Smooth muscle cell (in vitro differentiated cells): ENCODE data around the gene TTC12. TPM values are rescaled to one million over a fixed set of nuclear protein-coding genes. Genes with fewer than 3 reads are reported as not detected.

Source experiments
- DNase-seq: peaks from one replicate; lab custom pipeline; 2025; ENCODE audit not compliant: unreplicated experiment; lab: John Stamatoyannopoulos, UW
- H2AFZ ChIP-seq: fragments of 200-600 bp; sonication (generic); 2 replicates; pipeline ENCODE4 v1.6.0; 2016; ENCODE audit warnings: antibody characterized with exemption, low read depth, mild to moderate bottlenecking
- H3F3A ChIP-seq: fragments of 200-600 bp; sonication (generic); 2 replicates; pipeline ENCODE4 v1.6.0; 2017; ENCODE audit warnings: antibody characterized with exemption, low read depth
- H3K27ac ChIP-seq: fragments of 200-600 bp; sonication (generic); 2 replicates; pipeline ENCODE4 v1.5.1; 2016; ENCODE audit warnings: low read depth, mild to moderate bottlenecking
- H3K27me3 ChIP-seq: fragments of 200-600 bp; sonication (generic); 2 replicates; pipeline ENCODE4 v1.6.1; 2016; ENCODE audit warnings: low read depth, mild to moderate bottlenecking
- H3K36me3 ChIP-seq: fragments of 200-600 bp; sonication (generic); 2 replicates; pipeline ENCODE4 v1.5.1; 2016; ENCODE audit warnings: low read depth
- H3K4me1 ChIP-seq: fragments of 200-600 bp; sonication (generic); 2 replicates; pipeline ENCODE4 v1.5.1; 2016; ENCODE audit warnings: low read depth
- H3K4me2 ChIP-seq: fragments of 200-600 bp; sonication (generic); 2 replicates; pipeline ENCODE4 v1.6.0; 2016; ENCODE audit warnings: mild to moderate bottlenecking
- H3K4me3 ChIP-seq: fragments of 200-600 bp; sonication (generic); 2 replicates; pipeline ENCODE4 v1.5.1; 2016; ENCODE audit warnings: mild to moderate bottlenecking
- H3K79me2 ChIP-seq: fragments of 200-600 bp; sonication (generic); 2 replicates; pipeline ENCODE4 v1.6.0; 2016; ENCODE audit warnings: low read depth, mild to moderate bottlenecking
- H3K9ac ChIP-seq: fragments of 200-600 bp; sonication (generic); 2 replicates; pipeline ENCODE4 v1.6.0; 2016; ENCODE audit warnings: low read depth
- H3K9me3 ChIP-seq: fragments of 200-600 bp; sonication (generic); replicated peaks from 2 replicates; pipeline ENCODE4 v1.5.1; 2016; ENCODE audit warnings: low read depth
- H4K20me1 ChIP-seq: fragments of 200-600 bp; sonication (generic); 2 replicates; pipeline ENCODE4 v1.6.0; 2016; ENCODE audit warnings: low read depth
- CTCF ChIP-seq: fragments of 200-600 bp; sonication (generic); IDR thresholded peaks from 2 replicates; pipeline ENCODE4 v1.5.1; 2017; ENCODE audit warnings: borderline replicate concordance, mild to moderate bottlenecking, antibody characterized with exemption; ENCODE audit not compliant: insufficient read depth, poor library complexity, severe bottlenecking
- WGBS: methylation state at CpG from one replicate; pipeline ENCODE4 v1.1.7; 2016; ENCODE audit warnings: low lambda C conversion rate; 5-methylcytosine and 5-hydroxymethylcytosine counted together
- polyA plus RNA-seq: library from polyadenylated mRNA; unstranded; fragments of >200 nt; fragmentation: Nextera tagmentation; extraction: Ambion mirVana; gene quantifications from 2 replicates; pipeline ENCODE4 v1.2.1, GENCODE V29; 2016
- total RNA-seq: library from RNA; depleted of rRNA; stranded (reverse); fragments of >200 nt; gene quantifications from 2 replicates; pipeline ENCODE4 v1.2.3, GENCODE V29; 2014

Gene TTC12
- total and polyA plus RNA-seq, 2 experiments from 2014 or later, result 5.8 to 8.8 TPM

- WGBS, result 96% methylated on average over 3 of the region's 3 CpGs
- H3F3A ChIP-seq, result no peaks in the 10 kb centered on the region
- H3K4me3 ChIP-seq, result no peak overlapping the region
- no peaks in the 10 kb centered on the region for H3K36me3 ChIP-seq
- no peak for DNase-seq
- no peak overlapping the region for H3K9ac ChIP-seq
- peaks cover 6% of the 10 kb centered on the region for H3K4me1 ChIP-seq
- TF ChIP-seq CTCF, result no peak
- H3K4me2 ChIP-seq, result no peak overlapping the region
- H3K79me2 ChIP-seq, result no peaks in the 10 kb centered on the region
- peak overlapping the region; percentile 55 for H3K27ac ChIP-seq
- no peaks in the 10 kb centered on the region for H4K20me1 ChIP-seq
- peaks cover 23% of the 10 kb centered on the region for H3K27me3 ChIP-seq
- H3K9me3 ChIP-seq, result no peaks in the 10 kb centered on the region
- H2AFZ ChIP-seq, result no peak overlapping the region
Measured at GRCh38 chr11:113385749-113386148, 71.4 kb downstream of the TTC12 start.

- Histone ChIP-seq H3K79me2 (no peaks in the 10 kb centered on the region), H3K9ac (no peak overlapping the region), H3K9me3 (no peaks in the 10 kb centered on the region), H3K4me3 (no peak overlapping the region), H2AFZ (no peak overlapping the region), H3K36me3 (no peaks in the 10 kb centered on the region), H3K4me1 (peaks cover 6% of the 10 kb centered on the region), H3K27me3 (peaks cover 34% of the 10 kb centered on the region), H4K20me1 (no peaks in the 10 kb centered on the region), H3F3A (no peaks in the 10 kb centered on the region), H3K4me2 (no peak overlapping the region), H3K27ac (no peak overlapping the region)
- DNase-seq, result no peak
- 95% methylated on average over 6 of the region's 6 CpGs for WGBS
- no peak for TF ChIP-seq CTCF
Measured at GRCh38 chr11:113386866-113387265, 72.5 kb downstream of the TTC12 start.

- no peak within 1 kb of the TSS for H3K9ac ChIP-seq
- H3K4me1 ChIP-seq, result peaks cover 6% of the 10 kb centered on the region
- no peak for DNase-seq
- 13% methylated on average over 46 of the region's 46 CpGs for WGBS
- no peaks in the 10 kb centered on the region for H3K9me3 ChIP-seq
- peak within 1 kb of the TSS; percentile 35 for H3K4me3 ChIP-seq
- H3K27ac ChIP-seq, result no peak within 1 kb of the TSS
- no peaks in the 10 kb centered on the region for H3F3A ChIP-seq
- peaks cover 39% of the 10 kb centered on the region for H3K27me3 ChIP-seq
- H4K20me1 ChIP-seq, result no peaks in the 10 kb centered on the region
- H3K4me2 ChIP-seq, result peak within 1 kb of the TSS; percentile 77
- H2AFZ ChIP-seq, result peak within 1 kb of the TSS; percentile 31
- no peaks in the 10 kb centered on the region for H3K36me3 ChIP-seq
- TF ChIP-seq CTCF, result peak; percentile 29
- no peaks in the 10 kb centered on the region for H3K79me2 ChIP-seq
Measured at GRCh38 chr11:113387605-113388211, 73.3 kb downstream of the TTC12 start, which contains the start of gene ANKK1. Gene ANKK1, plus strand, starts transcription at chr11:113387779. Its CDS starts 106 bp downstream, at chr11:113387885.

GRCh38 chr11:113389272-113389671, 74.9 kb downstream of the TTC12 start:
- Histone ChIP-seq H3K36me3 (no peaks in the 10 kb centered on the region), H3K4me2 (no peak overlapping the region), H3K27me3 (peaks cover 53% of the 10 kb centered on the region), H3K79me2 (no peaks in the 10 kb centered on the region), H3K4me1 (peaks cover 5% of the 10 kb centered on the region), H3K9me3 (no peaks in the 10 kb centered on the region), H4K20me1 (no peaks in the 10 kb centered on the region), H3K27ac (no peak overlapping the region), H3K9ac (no peak overlapping the region), H2AFZ (no peak overlapping the region), H3K4me3 (no peak overlapping the region), H3F3A (no peaks in the 10 kb centered on the region)
- WGBS, result 20% methylated on average over 3 of the region's 3 CpGs
- DNase-seq, result no peak
- TF ChIP-seq CTCF, result no peak
